GM18499 (cell line): ENCODE data around the gene LRRC3.
"Not testable (repeated sequence)": the region's sequence is repeated elsewhere in the genome, so short reads cannot be mapped to it uniquely, and the experiment has no call there.

ENCODE experiments used
- ATAC-seq: cut with Tn5 transposase; IDR thresholded peaks from one replicate; pipeline ENCODE4 v1.9.1; 2021; ENCODE audit warnings: moderate number of reproducible peaks; ENCODE audit not compliant: insufficient read depth, unreplicated experiment

Gene LRRC3, protein sequence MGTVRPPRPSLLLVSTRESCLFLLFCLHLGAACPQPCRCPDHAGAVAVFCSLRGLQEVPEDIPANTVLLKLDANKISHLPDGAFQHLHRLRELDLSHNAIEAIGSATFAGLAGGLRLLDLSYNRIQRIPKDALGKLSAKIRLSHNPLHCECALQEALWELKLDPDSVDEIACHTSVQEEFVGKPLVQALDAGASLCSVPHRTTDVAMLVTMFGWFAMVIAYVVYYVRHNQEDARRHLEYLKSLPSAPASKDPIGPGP

DNA sequence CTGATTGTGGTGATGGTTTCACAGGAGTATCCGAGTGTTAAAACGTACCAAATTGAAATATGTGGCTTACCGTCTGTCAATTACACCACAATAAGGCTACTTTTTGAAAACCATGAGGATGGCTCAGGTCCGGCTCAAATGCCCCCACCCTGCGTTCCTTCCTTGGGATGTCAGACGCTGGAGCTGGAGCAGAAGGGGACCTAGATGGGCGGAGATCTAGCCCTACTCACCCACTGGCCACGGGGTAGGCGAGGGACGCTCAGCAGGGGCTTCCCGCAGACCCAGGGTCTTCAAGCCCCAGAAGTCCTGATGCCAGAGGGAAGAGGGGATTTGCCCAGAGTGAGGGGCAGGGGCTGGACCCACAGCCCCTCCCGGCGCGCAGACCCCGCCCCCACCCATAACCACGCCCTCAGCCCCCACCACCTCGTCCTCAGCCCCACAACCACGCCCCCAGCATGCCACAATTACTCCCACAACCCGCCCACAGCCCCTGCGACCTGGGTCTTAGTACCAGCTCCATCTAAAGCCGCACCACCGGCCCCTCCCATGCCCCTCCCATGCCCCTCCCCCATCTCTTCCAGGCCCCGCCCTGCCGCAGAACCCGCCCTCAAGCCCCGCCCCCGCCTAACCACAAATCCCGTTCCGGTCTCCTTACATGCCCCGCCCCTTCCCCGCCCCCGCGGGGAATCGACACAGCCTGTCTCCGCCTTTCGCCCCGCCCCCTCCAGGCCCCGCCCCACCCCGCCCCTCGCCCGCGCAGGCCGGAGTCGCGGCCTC is at the start of gene LRRC3:
Gene LRRC3, plus strand, starts transcription at position 764 of the 777 bp plus-strand sequence. CDS start 1,135 bp downstream, outside the sequence.
- no peak for ATAC-seq

DNA sequence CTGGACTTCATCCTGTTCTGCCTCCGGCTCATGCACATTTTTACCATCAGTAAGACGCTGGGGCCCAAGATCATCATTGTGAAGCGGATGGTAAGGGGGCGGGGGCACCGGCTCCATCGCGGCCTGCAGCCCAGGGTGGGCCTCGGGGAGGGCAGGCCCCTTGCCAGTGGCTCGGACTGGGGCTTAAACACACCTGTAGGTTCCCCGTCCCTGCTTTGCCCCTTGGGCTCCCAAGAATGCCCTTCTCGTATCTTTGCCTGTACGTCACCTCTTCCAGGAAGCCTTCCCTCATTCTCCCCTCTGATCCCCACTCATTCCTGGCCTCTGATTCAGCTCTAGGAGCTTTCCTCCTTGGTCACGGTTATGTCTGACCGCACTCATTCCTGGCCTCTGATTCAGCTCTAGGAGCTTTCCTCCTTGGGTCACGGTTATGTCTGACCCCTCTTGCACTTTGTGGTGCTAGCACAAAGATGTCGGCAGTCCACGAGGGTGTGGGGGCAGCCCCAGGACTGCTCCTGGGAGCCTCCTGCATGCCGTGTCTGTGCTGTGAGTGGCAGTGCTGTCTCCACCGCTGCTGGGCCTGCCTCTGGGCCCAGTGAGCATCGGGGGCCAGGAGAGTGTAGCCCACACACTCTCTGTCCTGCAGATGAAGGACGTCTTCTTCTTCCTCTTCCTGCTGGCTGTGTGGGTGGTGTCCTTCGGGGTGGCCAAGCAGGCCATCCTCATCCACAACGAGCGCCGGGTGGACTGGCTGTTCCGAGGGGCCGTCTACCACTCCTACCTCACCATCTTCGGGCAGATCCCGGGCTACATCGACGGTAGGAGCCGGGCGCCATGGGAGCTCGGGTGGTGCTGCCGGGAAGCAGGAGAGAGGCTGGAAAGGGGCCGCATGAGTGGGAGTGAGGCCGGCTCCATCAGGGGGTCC is 49.1 kb upstream of the LRRC3 start:
- no peak for ATAC-seq

DNA sequence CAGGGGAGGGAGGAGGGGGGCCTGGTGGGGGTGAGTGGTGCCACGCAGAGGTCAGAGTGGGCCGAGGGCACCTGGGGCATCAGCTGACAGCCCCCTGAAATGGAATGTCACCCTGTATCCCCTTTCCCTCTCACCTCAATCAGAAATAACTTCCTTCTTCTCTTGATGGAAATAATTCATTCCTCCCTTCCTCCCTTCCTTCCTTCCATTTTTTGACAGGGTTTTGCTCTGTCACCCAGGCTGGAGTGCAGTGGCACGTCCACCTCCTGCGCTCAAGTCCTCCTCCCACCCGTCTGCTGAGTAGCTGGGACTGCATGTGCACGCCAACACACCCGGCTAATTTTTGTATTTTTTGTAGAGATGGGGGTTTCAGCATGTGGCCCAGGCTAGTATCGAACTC is 48.4 kb upstream of the LRRC3 start:
- ATAC-seq: no peak

DNA sequence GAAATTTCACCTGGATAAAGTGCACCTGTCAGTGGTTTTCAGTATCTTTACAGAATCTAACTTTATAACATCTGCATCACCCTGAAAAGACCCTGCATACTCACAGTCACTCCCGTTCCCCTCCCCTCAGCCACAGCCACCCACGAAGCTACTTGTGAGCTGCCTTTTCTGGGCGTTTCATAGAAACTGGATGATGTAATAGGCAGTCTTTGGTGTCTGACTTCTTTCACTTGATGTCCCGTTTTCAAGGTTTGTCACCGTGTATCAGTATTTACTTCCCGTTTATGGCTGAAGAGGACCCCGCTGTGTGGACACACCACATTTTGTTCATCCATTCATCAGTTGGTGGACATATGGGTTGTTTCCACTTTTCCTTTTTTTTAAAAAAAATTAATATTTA is 47.8 kb upstream of the LRRC3 start:
- no peak for ATAC-seq

DNA sequence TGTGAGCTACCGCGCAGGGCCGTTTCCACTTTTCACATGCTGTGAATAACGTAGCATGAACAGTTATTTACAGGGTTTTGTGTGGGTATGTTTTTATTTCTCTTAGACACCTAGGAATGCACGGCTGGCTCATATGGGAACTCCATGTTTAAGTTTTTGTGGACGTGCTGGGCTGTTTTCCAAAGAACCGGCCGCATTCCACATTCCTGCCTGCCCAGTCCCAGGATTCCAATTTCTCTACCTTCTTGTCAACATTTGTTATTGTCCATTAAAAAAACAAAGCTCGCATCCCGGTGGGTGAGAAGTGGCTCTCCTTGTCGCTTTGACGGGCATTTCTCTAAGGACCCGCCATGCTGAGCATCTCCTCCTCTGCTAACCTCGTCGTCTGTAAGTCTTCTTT is 47.1 kb upstream of the LRRC3 start:
- ATAC-seq: no peak

DNA sequence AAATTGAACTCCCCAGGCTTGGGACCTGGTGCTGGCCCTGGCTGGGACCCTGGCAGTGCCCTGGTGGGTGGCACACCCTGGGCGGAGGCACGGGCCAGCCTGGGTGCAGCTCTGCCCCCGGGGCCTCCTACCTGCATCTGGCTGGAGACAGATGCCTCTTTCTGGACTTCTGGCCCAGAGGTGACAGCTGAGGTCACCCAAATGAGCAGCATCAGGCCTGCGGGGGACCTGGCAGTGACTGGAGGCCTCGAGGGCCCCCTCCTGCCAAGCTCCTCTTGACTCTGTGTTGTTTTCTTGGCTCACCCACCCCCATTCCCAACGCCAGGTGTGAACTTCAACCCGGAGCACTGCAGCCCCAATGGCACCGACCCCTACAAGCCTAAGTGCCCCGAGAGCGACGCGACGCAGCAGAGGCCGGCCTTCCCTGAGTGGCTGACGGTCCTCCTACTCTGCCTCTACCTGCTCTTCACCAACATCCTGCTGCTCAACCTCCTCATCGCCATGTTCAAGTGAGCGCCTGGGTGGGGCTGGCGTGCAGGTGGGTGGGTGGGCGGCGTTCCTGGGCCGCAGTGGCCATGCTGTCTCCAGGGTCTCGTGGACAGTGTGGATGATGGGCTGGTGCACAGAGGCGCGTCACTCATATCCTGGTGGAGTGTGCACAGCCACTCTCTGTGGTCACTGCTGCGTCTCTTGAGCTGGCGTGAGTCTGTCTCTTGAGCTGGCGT is 41.6 kb upstream of the LRRC3 start:
- ATAC-seq: no peak

DNA sequence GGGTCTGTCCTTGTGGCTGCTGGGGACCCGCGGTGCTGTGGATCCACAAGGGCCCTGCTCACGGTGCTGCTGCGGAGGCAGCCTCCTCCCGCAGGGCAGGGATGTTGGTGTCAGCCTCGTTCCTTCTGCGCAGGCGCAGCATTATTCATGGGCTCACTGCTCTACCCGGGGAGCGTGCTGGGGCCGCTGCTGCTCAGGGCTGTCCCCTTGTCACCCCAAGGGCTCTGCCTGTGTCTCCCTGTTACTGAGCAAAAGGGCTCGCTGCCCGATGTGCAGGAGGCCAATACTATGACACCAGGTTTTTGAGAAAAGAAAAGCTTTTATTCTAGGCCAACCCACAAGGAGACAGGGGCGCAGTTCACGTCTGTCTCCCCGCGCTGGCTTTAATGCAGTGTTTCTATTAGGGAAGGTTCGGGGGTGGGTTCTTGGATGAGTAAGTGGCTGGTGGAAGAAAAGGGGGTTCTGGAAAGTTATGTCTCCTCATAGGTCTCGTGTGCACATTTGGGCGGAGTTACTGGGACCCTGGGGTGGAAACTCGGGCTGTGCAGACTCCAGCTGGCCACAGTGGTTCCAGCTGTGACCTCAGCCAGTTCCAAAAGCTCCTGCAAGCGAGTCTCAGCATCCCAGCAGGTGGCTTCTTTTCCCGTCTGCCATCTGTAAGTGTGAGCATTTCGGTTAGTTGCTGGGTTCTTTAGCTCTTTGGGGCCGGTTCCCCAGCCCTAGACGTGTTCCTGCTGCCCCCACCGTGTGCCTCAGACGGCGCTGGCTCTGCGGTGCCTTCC is 40.8 kb upstream of the LRRC3 start:
- ATAC-seq: no peak

DNA sequence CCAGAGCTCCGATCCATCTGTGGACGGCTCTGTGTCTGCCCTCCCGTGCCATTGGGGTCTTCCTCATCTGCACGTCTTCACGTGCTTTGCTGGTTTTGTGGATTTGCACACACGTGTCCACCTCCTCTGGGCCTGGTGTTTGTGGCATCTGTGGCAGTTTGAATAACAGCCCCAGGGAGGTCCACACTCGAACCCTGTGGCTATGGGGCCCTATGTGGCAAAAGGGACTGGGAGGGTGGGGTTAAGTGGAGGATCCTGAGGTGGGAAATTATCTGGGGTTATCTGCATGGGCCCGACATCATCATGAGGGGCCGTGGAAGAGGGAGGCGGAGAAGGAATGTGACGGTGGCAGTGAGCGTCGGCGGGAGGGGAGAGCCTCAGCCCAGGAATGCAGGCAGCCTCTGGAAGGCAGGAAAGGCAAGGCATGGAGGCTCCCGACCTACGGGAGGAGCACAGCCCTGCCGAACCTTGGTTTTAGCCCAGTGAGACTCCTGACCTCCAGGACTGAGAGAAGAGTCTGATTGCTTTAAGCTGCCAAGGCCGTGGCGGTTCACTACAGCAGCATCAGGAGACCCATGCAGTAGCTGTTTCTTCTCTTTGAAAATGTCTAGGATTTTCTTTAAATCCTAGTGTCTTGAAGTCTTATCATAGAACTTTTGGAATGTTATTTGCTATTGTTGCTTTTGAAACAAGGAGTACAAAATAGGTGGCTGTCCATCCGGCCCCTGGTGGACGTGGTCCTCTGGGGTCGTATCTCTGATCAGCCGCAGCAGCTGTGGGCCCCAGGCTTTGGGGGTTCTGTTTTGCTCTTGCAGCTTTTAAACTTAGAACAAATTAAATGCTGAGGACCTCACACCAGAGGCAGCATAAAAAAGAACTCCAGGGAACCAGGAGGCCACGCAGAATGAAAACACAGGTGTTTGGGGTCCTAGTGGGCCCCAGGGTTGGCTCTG is 40.0 kb upstream of the LRRC3 start:
- ATAC-seq: no peak

DNA sequence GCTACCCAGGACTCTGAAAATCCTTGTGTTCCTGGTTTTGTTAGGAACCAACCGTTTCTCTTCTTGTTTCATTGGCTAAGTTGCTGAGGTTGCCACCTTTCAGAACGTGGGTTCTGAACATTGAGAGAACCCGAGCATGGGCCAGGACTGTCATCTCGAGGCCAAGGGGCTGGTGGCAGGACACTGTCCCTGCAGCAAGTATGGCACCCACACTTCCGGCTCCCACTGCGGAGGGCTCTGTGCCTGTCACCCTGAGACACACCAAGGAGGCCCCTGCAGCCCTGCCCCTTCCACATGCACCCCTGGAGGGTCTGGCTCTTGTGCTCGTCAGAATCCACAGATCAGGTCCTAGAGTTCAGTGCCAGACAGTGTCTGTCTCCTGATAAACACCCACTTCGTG is 39.1 kb upstream of the LRRC3 start:
- ATAC-seq: no peak

DNA sequence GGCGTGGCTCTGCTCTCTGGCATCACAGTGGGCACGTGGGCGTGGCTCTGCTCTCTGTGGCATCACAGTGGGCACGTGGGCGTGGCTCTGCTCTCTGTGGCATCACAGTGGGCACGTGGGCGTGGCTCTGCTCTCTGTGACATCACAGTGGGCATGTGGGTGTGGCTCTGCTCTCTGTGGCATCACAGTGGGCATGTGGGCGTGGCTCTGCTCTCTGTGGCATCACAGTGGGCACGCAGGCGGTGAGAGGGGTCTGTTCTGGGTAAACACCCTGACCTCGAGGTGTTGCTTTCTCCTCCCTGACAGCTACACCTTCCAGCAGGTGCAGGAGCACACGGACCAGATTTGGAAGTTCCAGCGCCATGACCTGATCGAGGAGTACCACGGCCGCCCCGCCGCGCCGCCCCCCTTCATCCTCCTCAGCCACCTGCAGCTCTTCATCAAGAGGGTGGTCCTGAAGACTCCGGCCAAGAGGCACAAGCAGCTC is 37.6 kb upstream of the LRRC3 start:
- not testable (repeated sequence) for ATAC-seq

DNA sequence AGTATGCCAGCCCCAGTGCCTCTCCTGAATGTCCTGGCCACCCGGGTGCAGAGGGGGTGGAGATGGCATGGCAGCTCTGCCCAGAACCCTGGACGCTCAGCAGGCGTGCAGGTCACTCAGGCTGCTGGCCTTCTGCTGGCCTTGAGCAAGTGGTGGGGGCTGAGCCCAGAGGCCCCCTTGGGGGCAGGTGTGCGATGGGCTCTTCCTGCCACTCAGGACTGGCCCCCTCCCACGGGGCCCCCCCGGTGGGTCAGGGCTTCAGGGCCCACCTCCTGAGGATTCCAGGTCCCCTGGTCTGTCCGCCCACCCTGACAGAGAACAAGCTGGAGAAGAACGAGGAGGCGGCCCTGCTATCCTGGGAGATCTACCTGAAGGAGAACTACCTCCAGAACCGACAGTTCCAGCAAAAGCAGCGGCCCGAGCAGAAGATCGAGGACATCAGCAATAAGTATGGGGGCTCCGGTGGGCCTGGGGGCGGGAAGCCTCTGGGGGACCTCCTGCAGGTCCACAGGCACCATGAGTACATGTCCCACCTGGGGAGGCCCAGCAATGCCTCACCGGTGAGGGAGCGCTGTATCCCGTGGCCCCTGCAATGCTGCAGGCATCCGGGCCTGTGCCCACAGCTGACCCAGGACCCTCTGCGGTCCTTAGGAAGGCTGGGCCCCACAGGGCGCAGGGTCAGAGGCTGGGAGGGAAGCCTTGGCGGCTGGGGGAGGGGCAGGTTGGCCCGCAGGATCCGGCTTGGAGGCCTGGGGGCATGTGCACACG is 37.0 kb upstream of the LRRC3 start:
- no peak for ATAC-seq

DNA sequence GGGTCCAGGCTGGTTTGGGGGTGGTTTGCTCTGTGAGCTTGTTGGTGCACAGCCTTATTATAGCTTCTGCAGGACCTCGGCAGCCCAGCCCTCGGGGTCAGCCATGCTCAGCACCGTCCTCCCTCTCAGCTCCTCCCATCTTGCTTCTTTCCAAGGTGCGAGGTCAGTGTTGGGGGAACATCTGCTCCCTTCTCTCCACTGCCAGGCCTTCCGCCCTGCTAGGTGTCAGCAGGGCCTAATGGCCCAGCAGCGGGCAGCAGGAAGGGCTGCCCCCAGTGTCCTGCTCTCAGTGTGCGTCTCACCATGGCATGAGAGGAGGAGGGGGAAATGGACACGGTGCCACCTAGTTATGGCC is 36.5 kb upstream of the LRRC3 start:
- ATAC-seq: no peak

DNA sequence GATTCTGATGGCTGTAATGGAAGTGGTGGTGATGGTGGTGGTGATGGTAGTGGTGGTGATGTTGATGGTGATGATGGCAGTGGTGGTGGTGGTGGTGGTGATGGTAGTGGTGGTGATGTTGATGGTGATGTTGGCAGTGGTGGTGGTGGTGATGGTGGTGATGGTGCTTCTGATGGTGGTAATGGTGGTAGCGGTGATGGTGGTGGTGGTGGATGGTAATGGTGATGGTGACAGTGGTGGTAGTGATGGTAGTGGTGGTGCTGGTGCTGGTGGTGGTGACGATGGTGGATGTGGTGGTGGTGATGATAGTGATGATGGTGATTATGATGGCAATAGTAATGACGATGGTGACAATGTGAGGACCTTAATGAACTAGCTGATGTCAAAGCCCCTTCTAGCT is 35.6 kb upstream of the LRRC3 start:
- ATAC-seq: no peak

DNA sequence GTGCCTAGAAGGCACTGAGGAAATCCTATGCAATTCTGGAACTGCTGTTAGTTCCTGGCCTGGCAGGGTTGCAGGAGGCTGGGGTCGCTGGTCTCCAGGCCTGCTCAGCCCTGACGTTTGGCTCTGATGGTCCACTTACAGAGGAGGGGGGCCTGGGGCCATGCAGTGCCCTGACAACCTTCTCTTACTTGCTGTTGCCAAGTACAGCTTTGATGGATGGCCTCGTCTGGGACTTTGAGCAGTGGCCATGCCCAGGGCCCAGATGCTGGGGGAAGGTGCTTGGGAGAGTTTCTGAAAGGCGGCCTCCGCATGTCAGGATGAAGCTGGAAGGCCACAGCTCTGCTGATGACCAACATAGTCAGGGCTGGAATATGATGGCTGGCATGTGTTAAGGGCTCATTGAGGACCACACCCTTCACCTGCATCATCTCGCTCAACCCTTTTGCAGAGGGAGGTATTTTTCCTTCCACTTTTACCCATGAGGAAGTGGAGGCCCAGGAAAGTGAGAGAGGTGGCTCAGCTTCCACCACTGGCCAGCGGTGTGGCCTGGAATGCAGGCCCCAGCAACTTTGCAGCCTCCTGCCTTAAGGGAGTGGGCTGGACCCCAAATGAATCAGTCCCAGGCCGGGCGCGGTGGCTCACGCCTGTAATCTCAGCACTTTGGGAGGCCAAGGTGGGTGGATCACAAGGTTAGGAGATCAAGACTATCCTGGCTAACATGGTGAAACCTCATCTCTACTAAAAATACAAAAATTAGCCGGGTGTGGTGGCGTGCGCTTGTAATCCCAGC is 34.7 kb upstream of the LRRC3 start:
- no peak for ATAC-seq

DNA sequence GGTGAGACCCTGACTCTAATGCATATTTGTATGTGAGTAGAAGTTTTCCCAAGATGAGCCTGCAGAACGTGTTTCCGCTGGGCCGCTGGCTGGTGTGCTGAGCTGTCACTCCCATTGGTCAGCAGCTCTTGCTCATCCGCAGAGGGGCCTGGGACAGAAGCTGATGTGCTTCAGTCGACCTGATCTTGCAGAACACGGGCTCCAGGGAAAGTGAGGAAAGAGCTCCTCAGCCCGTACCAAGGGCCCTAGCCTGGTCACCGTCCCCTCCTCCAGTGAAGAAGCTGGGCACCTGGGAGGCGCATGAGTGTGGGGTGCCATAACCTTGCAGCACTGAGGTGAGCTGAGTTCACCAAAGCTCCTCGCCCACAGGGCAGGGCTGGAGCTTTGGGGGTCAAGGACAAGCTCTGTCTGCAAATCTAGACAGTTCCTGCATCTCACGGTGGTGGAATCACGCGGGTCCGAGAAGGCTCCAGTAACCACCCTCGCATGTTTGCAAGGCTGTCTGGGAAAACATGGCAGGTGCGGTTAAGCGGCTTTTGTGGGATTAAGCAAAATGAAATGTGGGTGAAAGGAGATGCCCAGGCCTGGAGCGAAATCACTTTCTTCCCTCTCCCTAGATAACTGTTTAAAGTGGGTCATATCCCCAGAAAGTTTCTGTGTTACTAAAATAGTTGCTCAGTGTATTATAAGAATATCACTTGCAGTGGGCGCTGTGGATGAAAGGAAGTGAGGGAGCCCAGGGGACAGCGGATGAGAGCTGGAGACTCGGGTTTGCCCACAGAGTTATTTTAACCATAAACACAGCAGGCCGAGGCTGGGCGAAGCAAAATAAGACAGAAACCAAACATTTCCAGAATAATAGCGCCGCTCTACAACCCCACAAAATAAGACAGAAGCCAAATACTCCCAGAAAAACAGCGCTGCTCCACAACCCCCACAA is 33.1 kb upstream of the LRRC3 start:
- ATAC-seq: no peak

DNA sequence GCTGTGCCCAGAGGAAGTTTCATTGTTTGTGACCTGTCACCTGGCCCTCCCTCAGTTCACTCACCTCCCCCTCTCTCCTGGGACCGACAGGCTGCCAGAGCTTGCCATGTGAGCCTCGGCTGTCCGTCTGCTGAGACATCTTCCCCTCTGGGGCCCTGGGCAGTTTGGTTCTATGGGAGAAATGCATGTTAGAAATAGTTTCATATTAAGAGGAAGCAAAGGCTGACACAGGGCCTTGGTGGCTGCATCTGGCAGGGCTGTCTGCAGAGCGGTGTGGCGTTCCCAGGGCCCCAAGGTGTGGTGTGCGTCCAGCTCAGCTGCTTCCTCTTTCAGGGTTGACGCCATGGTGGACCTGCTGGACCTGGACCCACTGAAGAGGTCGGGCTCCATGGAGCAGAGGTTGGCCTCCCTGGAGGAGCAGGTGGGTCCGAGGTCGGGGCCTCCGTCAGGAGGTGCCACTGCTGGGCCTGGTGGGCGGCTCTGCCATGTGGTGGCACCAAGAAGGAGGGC is 31.9 kb upstream of the LRRC3 start:
- ATAC-seq: no peak
